ENCODE data around the gene ARMC7. TPM values are rescaled to one million over a fixed set of nuclear protein-coding genes. Genes with fewer than 3 reads are reported as not detected.

The ARMC7 gene
- total and polyA plus RNA-seq, 2 donors (not counting 1 experiment from before 2014, with no cell fraction given) = 10.4 to 15.9 TPM

GRCh38 chr17:75130632-75131277, 21.0 kb downstream of the ARMC7 start:
- ATAC-seq (ENCODE audit: low read depth) (peak; percentile 25), DNase-seq (peak; percentile 67)
- H3K9ac ChIP-seq (ENCODE audit: low read length) = peak overlapping the region; percentile 88
- peaks cover 40% of the 10 kb centered on the region for H3K4me1 Mint-ChIP-seq
- WGBS (ENCODE audit: insufficient coverage) = 16% methylated on average over 26 of the region's 29 CpGs
- peak overlapping the region; percentile 92 for H2AFZ ChIP-seq (ENCODE audit: insufficient read depth, low read depth, low read length, poor library complexity, severe bottlenecking)
- H3K4me1 ChIP-seq (ENCODE audit: control insufficient read depth in 2 of 2, insufficient read depth in 2 of 2, low read length in 2 of 2) = peaks cover 18 to 32% of the 10 kb centered on the region in 2 donors
- peaks cover 0 to 17% of the 10 kb centered on the region in 2 experiments for H3K36me3 ChIP-seq (replicated peaks in 1 of 2; ENCODE audit: control extremely low read depth in 1 of 2, control insufficient read depth in 1 of 2, extremely low read depth in 1 of 2, insufficient read depth in 2 of 2, low read length in 1 of 2)
- TF ChIP-seq EZH2 (IDR thresholded peaks at IDR 0.05; ENCODE audit: borderline replicate concordance, insufficient read depth, low read depth, low read length, poor library complexity, severe bottlenecking) = no peak
- TF ChIP-seq, protein P1, sequence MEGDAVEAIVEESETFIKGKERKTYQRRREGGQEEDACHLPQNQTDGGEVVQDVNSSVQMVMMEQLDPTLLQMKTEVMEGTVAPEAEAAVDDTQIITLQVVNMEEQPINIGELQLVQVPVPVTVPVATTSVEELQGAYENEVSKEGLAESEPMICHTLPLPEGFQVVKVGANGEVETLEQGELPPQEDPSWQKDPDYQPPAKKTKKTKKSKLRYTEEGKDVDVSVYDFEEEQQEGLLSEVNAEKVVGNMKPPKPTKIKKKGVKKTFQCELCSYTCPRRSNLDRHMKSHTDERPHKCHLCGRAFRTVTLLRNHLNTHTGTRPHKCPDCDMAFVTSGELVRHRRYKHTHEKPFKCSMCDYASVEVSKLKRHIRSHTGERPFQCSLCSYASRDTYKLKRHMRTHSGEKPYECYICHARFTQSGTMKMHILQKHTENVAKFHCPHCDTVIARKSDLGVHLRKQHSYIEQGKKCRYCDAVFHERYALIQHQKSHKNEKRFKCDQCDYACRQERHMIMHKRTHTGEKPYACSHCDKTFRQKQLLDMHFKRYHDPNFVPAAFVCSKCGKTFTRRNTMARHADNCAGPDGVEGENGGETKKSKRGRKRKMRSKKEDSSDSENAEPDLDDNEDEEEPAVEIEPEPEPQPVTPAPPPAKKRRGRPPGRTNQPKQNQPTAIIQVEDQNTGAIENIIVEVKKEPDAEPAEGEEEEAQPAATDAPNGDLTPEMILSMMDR (IDR thresholded peaks at IDR 0.05) = peak; percentile 32
- H3K4me2 ChIP-seq (replicated peaks; ENCODE audit: low read depth, low read length, poor library complexity, severe bottlenecking) = peak overlapping the region; percentile 86
- H3K9me3 Mint-ChIP-seq (ENCODE audit: insufficient read depth) = no peaks in the 10 kb centered on the region
- CTCF ChIA-PET = interaction anchor here (0.6 to 13.4 kb wide), 27 partner anchors 10 to 169 kb away, joined by 3 to 262 read pairs (median 4); partner anchors contain the start of genes ARMC7, JPT1, MIF4GD and NUP85
- peaks cover 23% of the 10 kb centered on the region for H4K20me1 ChIP-seq (ENCODE audit: control insufficient read depth, insufficient read depth, low read length, poor library complexity, severe bottlenecking)
- H3K79me2 ChIP-seq (ENCODE audit: control insufficient read depth, insufficient read depth, low read length) = no peaks in the 10 kb centered on the region
- no peaks in the 10 kb centered on the region for H3K27me3 Mint-ChIP-seq
- peak overlapping the region; percentile 84 for H3K27ac Mint-ChIP-seq
- intact Hi-C loops (cut with micrococcal nuclease) = loop anchor here (1.0 kb wide), 4 partner anchors 16 to 71 kb away; partner anchors contain the start of genes JPT1 and SUMO2
- H3K27me3 ChIP-seq (replicated peaks in 1 of 4; ENCODE audit: control extremely low read depth in 1 of 4, control insufficient read depth in 3 of 4, insufficient read depth in 4 of 4, low read length in 3 of 4) = no peaks in the 10 kb centered on the region
- H3K27ac ChIP-seq (ENCODE audit: low read length in 2 of 2) = peak overlapping the region; percentile 57 to 85
- H3K4me3 ChIP-seq (ENCODE audit: control extremely low read depth in 1 of 5, extremely low read depth in 1 of 5, insufficient read depth in 1 of 5, low read depth in 2 of 5, low read length in 4 of 5) = peak overlapping the region; percentile 40 to 95 (median 87)
- H3K4me3 Mint-ChIP-seq = peak overlapping the region; percentile 86
- no peaks in the 10 kb centered on the region for H3K9me3 ChIP-seq (ENCODE audit: control extremely low read depth in 1 of 3, control insufficient read depth in 2 of 3, insufficient read depth in 1 of 3, low read length in 2 of 3)
- POLR2A ChIA-PET = interaction anchor here (0.7 to 3.5 kb wide), 10 partner anchors 10 to 169 kb away, joined by 3 to 49 read pairs (median 5); partner anchors contain the start of genes ARMC7 and SUMO2

All from B cell (primary cell).